Nephron progenitor cell (in vitro differentiated cells): ENCODE results near the gene PER2.
"Not testable (repeated sequence)": the region's sequence is repeated elsewhere in the genome, so short reads cannot be mapped to it uniquely, and the experiment has no call there.

Experiments used
- DNase-seq: peaks from one replicate; pipeline ENCODE4 v3.0.0; 2021
- H3K27ac Mint-ChIP-seq: 2 replicates; pipeline ENCODE4 v1.8.0; 2021; ENCODE audit warnings: mild to moderate bottlenecking, moderate library complexity, mixed read lengths
- H3K27me3 Mint-ChIP-seq: 2 replicates; pipeline ENCODE4 v1.8.0; 2021; ENCODE audit warnings: mild to moderate bottlenecking, low read depth, mixed read lengths; ENCODE audit not compliant: poor library complexity
- H3K36me3 Mint-ChIP-seq: 2 replicates; pipeline ENCODE4 v1.8.0; 2021; ENCODE audit warnings: low read depth, mixed read lengths
- H3K4me1 Mint-ChIP-seq: 2 replicates; pipeline ENCODE4 v1.8.0; 2021; ENCODE audit warnings: mixed read lengths
- H3K4me3 Mint-ChIP-seq: 2 replicates; pipeline ENCODE4 v1.8.0; 2021; ENCODE audit warnings: mild to moderate bottlenecking, moderate library complexity, mixed read lengths
- H3K9me3 Mint-ChIP-seq: 2 replicates; pipeline ENCODE4 v1.8.0; 2021; ENCODE audit warnings: mild to moderate bottlenecking, moderate library complexity, mixed read lengths
- CTCF ChIP-seq: fragments of 200-600 bp; sonication (generic); IDR thresholded peaks from 2 replicates; pipeline ENCODE4 v1.5.0; 2021; ENCODE audit warnings: antibody characterized with exemption

PER2 gene

GRCh38 chr2:238274152-238274865 is 14.1 kb downstream of the PER2 start:
- TF ChIP-seq CTCF = no peak
- H3K27me3 Mint-ChIP-seq = no peaks in the 10 kb centered on the region

GRCh38 chr2:238273433-238273832 is 15.0 kb downstream of the PER2 start:
- Mint-ChIP-seq H3K36me3 (peaks cover 53% of the 10 kb centered on the region), H3K4me1 (peaks cover 35% of the 10 kb centered on the region), H3K27ac (peak overlapping the region; percentile 61)
- H3K9me3 Mint-ChIP-seq, H3K27me3 Mint-ChIP-seq, H3K4me3 Mint-ChIP-seq, DNase-seq: not testable (repeated sequence)

More at GRCh38 chr2:238274152-238274865, 14.1 kb downstream of the PER2 start:
- Mint-ChIP-seq H3K36me3 (peaks cover 52% of the 10 kb centered on the region), H3K27ac (peak overlapping the region; percentile 61), H3K4me3 (no peak overlapping the region), H3K9me3 (no peaks in the 10 kb centered on the region), H3K4me1 (peaks cover 44% of the 10 kb centered on the region)
- no peak for DNase-seq

- H3K27ac Mint-ChIP-seq = no peak overlapping the region
- no peak for DNase-seq
- no peak overlapping the region for H3K4me3 Mint-ChIP-seq
- no peak for TF ChIP-seq CTCF
- H3K36me3 Mint-ChIP-seq = peaks cover 56% of the 10 kb centered on the region
- no peaks in the 10 kb centered on the region for H3K27me3 Mint-ChIP-seq
- no peaks in the 10 kb centered on the region for H3K9me3 Mint-ChIP-seq
- peaks cover 28% of the 10 kb centered on the region for H3K4me1 Mint-ChIP-seq
Observed at GRCh38 chr2:238272156-238272555, 16.3 kb downstream of the PER2 start.

- not testable (repeated sequence) for H3K27me3 Mint-ChIP-seq, H3K4me3 Mint-ChIP-seq, H3K9me3 Mint-ChIP-seq, DNase-seq
- Mint-ChIP-seq H3K27ac (peak overlapping the region; percentile 21), H3K4me1 (peaks cover 28% of the 10 kb centered on the region), H3K36me3 (peaks cover 55% of the 10 kb centered on the region)
Observed at GRCh38 chr2:238271686-238272085, 16.7 kb downstream of the PER2 start.

- no peak overlapping the region for H3K4me3 Mint-ChIP-seq
- H3K9me3 Mint-ChIP-seq = no peaks in the 10 kb centered on the region
- H3K4me1 Mint-ChIP-seq = peaks cover 28% of the 10 kb centered on the region
- TF ChIP-seq CTCF = no peak
- no peaks in the 10 kb centered on the region for H3K27me3 Mint-ChIP-seq
- DNase-seq = no peak
- peak overlapping the region; percentile 21 for H3K27ac Mint-ChIP-seq
- peaks cover 49% of the 10 kb centered on the region for H3K36me3 Mint-ChIP-seq
Observed at GRCh38 chr2:238271061-238271554, 17.3 kb downstream of the PER2 start.

- DNase-seq = no peak
- Mint-ChIP-seq H3K9me3 (no peaks in the 10 kb centered on the region), H3K27me3 (no peaks in the 10 kb centered on the region), H3K4me3 (no peak overlapping the region), H3K27ac (no peak overlapping the region), H3K36me3 (peaks cover 48% of the 10 kb centered on the region), H3K4me1 (peaks cover 28% of the 10 kb centered on the region)
- TF ChIP-seq CTCF = no peak
Observed at GRCh38 chr2:238270606-238271005, 17.8 kb downstream of the PER2 start.

GRCh38 chr2:238269741-238270140 is 18.7 kb downstream of the PER2 start:
- H3K27me3 Mint-ChIP-seq = no peaks in the 10 kb centered on the region
- TF ChIP-seq CTCF = no peak
- H3K4me3 Mint-ChIP-seq = no peak overlapping the region
- H3K36me3 Mint-ChIP-seq = peaks cover 40% of the 10 kb centered on the region
- DNase-seq = no peak
- no peaks in the 10 kb centered on the region for H3K9me3 Mint-ChIP-seq
- no peak overlapping the region for H3K27ac Mint-ChIP-seq
- peaks cover 28% of the 10 kb centered on the region for H3K4me1 Mint-ChIP-seq
